Nephron progenitor cell (in vitro differentiated cells): ENCODE measurements around the gene CASS4.

Experiments used
- DNase-seq: peaks from one replicate; pipeline ENCODE4 v3.0.0; 2021
- H3K27ac Mint-ChIP-seq: 2 replicates; pipeline ENCODE4 v1.8.0; 2021; ENCODE audit warnings: mild to moderate bottlenecking, moderate library complexity, mixed read lengths
- H3K27me3 Mint-ChIP-seq: 2 replicates; pipeline ENCODE4 v1.8.0; 2021; ENCODE audit warnings: mild to moderate bottlenecking, low read depth, mixed read lengths; ENCODE audit not compliant: poor library complexity
- H3K36me3 Mint-ChIP-seq: 2 replicates; pipeline ENCODE4 v1.8.0; 2021; ENCODE audit warnings: low read depth, mixed read lengths
- H3K4me1 Mint-ChIP-seq: 2 replicates; pipeline ENCODE4 v1.8.0; 2021; ENCODE audit warnings: mixed read lengths
- H3K4me3 Mint-ChIP-seq: 2 replicates; pipeline ENCODE4 v1.8.0; 2021; ENCODE audit warnings: mild to moderate bottlenecking, moderate library complexity, mixed read lengths
- H3K9me3 Mint-ChIP-seq: 2 replicates; pipeline ENCODE4 v1.8.0; 2021; ENCODE audit warnings: mild to moderate bottlenecking, moderate library complexity, mixed read lengths
- CTCF ChIP-seq: fragments of 200-600 bp; sonication (generic); IDR thresholded peaks from 2 replicates; pipeline ENCODE4 v1.5.0; 2021; ENCODE audit warnings: antibody characterized with exemption

CASS4 gene

GRCh38 chr20:56422076-56422823 is 10.2 kb downstream of the CASS4 start:
- peaks cover 16% of the 10 kb centered on the region for H3K4me1 Mint-ChIP-seq
- H3K27me3 Mint-ChIP-seq: peaks cover 16% of the 10 kb centered on the region
- TF ChIP-seq CTCF: no peak
- DNase-seq: no peak
- no peak overlapping the region for H3K27ac Mint-ChIP-seq
- no peak overlapping the region for H3K4me3 Mint-ChIP-seq
- H3K36me3 Mint-ChIP-seq: peaks cover 2% of the 10 kb centered on the region
- H3K9me3 Mint-ChIP-seq: no peaks in the 10 kb centered on the region

GRCh38 chr20:56422824-56423189 is 10.7 kb downstream of the CASS4 start:
- H3K36me3 Mint-ChIP-seq: no peaks in the 10 kb centered on the region
- H3K9me3 Mint-ChIP-seq: no peaks in the 10 kb centered on the region
- H3K4me3 Mint-ChIP-seq: no peak overlapping the region
- no peak for TF ChIP-seq CTCF
- H3K4me1 Mint-ChIP-seq: peaks cover 16% of the 10 kb centered on the region
- no peak overlapping the region for H3K27ac Mint-ChIP-seq
- peaks cover 18% of the 10 kb centered on the region for H3K27me3 Mint-ChIP-seq
- DNase-seq: no peak

- H3K27me3 Mint-ChIP-seq: peaks cover 18% of the 10 kb centered on the region
- DNase-seq: no peak
- TF ChIP-seq CTCF: no peak
- H3K4me1 Mint-ChIP-seq: peaks cover 13% of the 10 kb centered on the region
- no peak overlapping the region for H3K4me3 Mint-ChIP-seq
- no peaks in the 10 kb centered on the region for H3K9me3 Mint-ChIP-seq
- H3K27ac Mint-ChIP-seq: no peak overlapping the region
- no peaks in the 10 kb centered on the region for H3K36me3 Mint-ChIP-seq
These were observed 11.2 kb downstream of the CASS4 start for GRCh38 chr20:56423211-56423610.

- Mint-ChIP-seq H3K9me3 (no peaks in the 10 kb centered on the region), H3K27me3 (peaks cover 20% of the 10 kb centered on the region), H3K4me1 (peaks cover 9% of the 10 kb centered on the region), H3K36me3 (no peaks in the 10 kb centered on the region), H3K27ac (no peak overlapping the region), H3K4me3 (no peak overlapping the region)
- TF ChIP-seq CTCF: no peak
- no peak for DNase-seq
These were observed 11.8 kb downstream of the CASS4 start for GRCh38 chr20:56423886-56424285.

GRCh38 chr20:56424931-56425330 is 12.9 kb downstream of the CASS4 start:
- peaks cover 24% of the 10 kb centered on the region for H3K27me3 Mint-ChIP-seq
- H3K36me3 Mint-ChIP-seq: no peaks in the 10 kb centered on the region
- no peak overlapping the region for H3K4me3 Mint-ChIP-seq
- no peak for DNase-seq
- H3K4me1 Mint-ChIP-seq: peaks cover 7% of the 10 kb centered on the region
- H3K9me3 Mint-ChIP-seq: no peaks in the 10 kb centered on the region
- H3K27ac Mint-ChIP-seq: no peak overlapping the region
- no peak for TF ChIP-seq CTCF

- no peaks in the 10 kb centered on the region for H3K9me3 Mint-ChIP-seq
- TF ChIP-seq CTCF: no peak
- peaks cover 30% of the 10 kb centered on the region for H3K27me3 Mint-ChIP-seq
- H3K4me3 Mint-ChIP-seq: no peak overlapping the region
- no peaks in the 10 kb centered on the region for H3K36me3 Mint-ChIP-seq
- peaks cover 7% of the 10 kb centered on the region for H3K4me1 Mint-ChIP-seq
- no peak overlapping the region for H3K27ac Mint-ChIP-seq
- DNase-seq: no peak
These were observed 14.0 kb downstream of the CASS4 start for GRCh38 chr20:56426026-56426425.
